Measurements from ENCODE around the gene TMEM134. TPM values are rescaled to one million over a fixed set of nuclear protein-coding genes. Genes with fewer than 3 reads are reported as not detected.
A peak's percentile ranks its signal among the peaks of the same experiment; 100 is the strongest.
"Not testable (repeated sequence)": the region's sequence is repeated elsewhere in the genome, so short reads cannot be mapped to it uniquely, and the experiment has no call there.

Gene TMEM134
- total and polyA plus RNA-seq, 9 of the 15 experiments (the other 6 are each of a cell fraction or from before 2014, with no cell fraction given), result 0.63 to 48.4 (median 10.7) TPM

DNA sequence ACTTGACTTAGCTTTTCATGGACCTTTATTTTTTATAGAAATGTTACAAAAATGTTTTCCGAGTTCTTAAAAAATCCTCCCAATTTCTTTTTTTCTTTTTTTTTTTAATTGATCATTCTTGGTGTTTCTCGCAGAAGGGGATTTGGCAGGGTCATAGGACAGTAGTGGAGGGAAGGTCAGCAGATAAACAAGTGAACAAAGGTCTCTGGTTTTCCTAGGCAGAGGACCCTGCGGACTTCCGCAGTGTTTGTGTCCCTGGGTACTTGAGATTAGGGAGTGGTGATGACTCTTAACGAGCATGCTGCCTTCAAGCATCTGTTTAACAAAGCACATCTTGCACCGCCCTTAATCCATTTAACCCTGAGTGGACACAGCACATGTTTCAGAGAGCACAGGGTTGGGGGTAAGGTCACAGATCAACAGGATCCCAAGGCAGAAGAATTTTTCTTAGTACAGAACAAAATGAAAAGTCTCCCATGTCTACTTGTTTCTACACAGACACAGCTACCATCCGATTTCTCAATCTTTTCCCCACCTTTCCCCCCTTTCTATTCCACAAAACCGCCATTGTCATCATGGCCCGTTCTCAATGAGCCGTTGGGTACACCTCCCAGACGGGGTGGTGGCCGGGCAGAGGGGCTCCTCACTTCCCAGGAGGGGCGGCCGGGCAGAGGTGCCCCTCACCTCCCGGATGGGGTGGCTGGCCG, 8.4 kb upstream of the TMEM134 start:
- FAIRE-seq; intact Hi-C loops (cut with micrococcal nuclease); H3K9ac ChIP-seq (ENCODE audit: insufficient read depth in 1 of 2, low read depth in 2 of 2, low read length in 2 of 2); H3K36me3 ChIP-seq (ENCODE audit: control insufficient read depth, insufficient read depth, low read length); H3K9me3 ChIP-seq (replicated peaks; ENCODE audit: control insufficient read depth, insufficient read depth, low read depth, low read length); H3K27me3 ChIP-seq (ENCODE audit: control insufficient read depth in 2 of 2, insufficient read depth in 2 of 2, low read length in 2 of 2); BruUV-seq (replicated peaks); H4K20me1 ChIP-seq (replicated peaks; ENCODE audit: control insufficient read depth, insufficient read depth, low read length); H3K79me2 ChIP-seq (ENCODE audit: control insufficient read depth, insufficient read depth, low read length); in situ Hi-C loops (cut with MboI); H3K4me2 ChIP-seq (ENCODE audit: insufficient read depth, low read length); DNase-seq (ENCODE audit: extremely low read depth in 1 of 4, low spot score in 3 of 4); H3K4me3 ChIP-seq; H3K9me1 ChIP-seq (ENCODE audit: control insufficient read depth, insufficient read depth, low read length): not testable (repeated sequence)
- ChIA-PET POLR2A (interaction anchor here (0.6 to 1.5 kb wide), 4 partner anchors 9 to 54 kb away, joined by 3 to 4 read pairs (median 4); no protein-coding TSS in a partner anchor), CTCF (ENCODE audit: low intra/inter-chr PET ratio) (interaction anchor here (0.6 kb wide), 1 partner anchor 612 kb away, joined by 3 read pairs; no protein-coding TSS in a partner anchor)
- peaks cover 12 to 32% of the 10 kb centered on the region in 2 experiments; a peak in 4 of 5 replicates for H3K4me1 ChIP-seq (replicated peaks in 1 of 2; ENCODE audit: control insufficient read depth in 2 of 2, insufficient read depth in 2 of 2, low read length in 2 of 2)
- peak overlapping the region; percentile 73 for H2AFZ ChIP-seq (ENCODE audit: low read depth, low read length)
- ATAC-seq, result peak; percentile 65
- 48% methylated on average over 8 of the region's 16 CpGs for WGBS (ENCODE audit: insufficient coverage, low coverage, missing lambda C conversion rate)
- H3K27ac ChIP-seq (ENCODE audit: extremely low read depth, low read depth, low read length), result peak overlapping the region; percentile 76
- TF ChIP-seq ESRRA (IDR thresholded peaks at IDR 0.05; ENCODE audit: borderline replicate concordance, low read depth) (0 out of 2 replicates have a peak, but pooled peaks have one; percentile 48), NCOR1 (IDR thresholded peaks at IDR 0.05) (peak; percentile 57), SMARCA5 (IDR thresholded peaks at IDR 0.05) (0 out of 2 replicates have a peak, but pooled peaks have one; percentile 12), MTA3 (IDR thresholded peaks at IDR 0.05; ENCODE audit: borderline replicate concordance) (0 out of 2 replicates have a peak, but pooled peaks have one; percentile 29), TAL1 (IDR thresholded peaks at IDR 0.05) (peak; percentile 71)
- TF ChIP-seq, protein P1, sequence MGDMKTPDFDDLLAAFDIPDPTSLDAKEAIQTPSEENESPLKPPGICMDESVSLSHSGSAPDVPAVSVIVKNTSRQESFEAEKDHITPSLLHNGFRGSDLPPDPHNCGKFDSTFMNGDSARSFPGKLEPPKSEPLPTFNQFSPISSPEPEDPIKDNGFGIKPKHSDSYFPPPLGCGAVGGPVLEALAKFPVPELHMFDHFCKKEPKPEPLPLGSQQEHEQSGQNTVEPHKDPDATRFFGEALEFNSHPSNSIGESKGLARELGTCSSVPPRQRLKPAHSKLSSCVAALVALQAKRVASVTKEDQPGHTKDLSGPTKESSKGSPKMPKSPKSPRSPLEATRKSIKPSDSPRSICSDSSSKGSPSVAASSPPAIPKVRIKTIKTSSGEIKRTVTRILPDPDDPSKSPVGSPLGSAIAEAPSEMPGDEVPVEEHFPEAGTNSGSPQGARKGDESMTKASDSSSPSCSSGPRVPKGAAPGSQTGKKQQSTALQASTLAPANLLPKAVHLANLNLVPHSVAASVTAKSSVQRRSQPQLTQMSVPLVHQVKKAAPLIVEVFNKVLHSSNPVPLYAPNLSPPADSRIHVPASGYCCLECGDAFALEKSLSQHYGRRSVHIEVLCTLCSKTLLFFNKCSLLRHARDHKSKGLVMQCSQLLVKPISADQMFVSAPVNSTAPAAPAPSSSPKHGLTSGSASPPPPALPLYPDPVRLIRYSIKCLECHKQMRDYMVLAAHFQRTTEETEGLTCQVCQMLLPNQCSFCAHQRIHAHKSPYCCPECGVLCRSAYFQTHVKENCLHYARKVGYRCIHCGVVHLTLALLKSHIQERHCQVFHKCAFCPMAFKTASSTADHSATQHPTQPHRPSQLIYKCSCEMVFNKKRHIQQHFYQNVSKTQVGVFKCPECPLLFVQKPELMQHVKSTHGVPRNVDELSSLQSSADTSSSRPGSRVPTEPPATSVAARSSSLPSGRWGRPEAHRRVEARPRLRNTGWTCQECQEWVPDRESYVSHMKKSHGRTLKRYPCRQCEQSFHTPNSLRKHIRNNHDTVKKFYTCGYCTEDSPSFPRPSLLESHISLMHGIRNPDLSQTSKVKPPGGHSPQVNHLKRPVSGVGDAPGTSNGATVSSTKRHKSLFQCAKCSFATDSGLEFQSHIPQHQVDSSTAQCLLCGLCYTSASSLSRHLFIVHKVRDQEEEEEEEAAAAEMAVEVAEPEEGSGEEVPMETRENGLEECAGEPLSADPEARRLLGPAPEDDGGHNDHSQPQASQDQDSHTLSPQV (IDR thresholded peaks at IDR 0.05), result peak; percentile 67
- TF ChIP-seq, protein P2, sequence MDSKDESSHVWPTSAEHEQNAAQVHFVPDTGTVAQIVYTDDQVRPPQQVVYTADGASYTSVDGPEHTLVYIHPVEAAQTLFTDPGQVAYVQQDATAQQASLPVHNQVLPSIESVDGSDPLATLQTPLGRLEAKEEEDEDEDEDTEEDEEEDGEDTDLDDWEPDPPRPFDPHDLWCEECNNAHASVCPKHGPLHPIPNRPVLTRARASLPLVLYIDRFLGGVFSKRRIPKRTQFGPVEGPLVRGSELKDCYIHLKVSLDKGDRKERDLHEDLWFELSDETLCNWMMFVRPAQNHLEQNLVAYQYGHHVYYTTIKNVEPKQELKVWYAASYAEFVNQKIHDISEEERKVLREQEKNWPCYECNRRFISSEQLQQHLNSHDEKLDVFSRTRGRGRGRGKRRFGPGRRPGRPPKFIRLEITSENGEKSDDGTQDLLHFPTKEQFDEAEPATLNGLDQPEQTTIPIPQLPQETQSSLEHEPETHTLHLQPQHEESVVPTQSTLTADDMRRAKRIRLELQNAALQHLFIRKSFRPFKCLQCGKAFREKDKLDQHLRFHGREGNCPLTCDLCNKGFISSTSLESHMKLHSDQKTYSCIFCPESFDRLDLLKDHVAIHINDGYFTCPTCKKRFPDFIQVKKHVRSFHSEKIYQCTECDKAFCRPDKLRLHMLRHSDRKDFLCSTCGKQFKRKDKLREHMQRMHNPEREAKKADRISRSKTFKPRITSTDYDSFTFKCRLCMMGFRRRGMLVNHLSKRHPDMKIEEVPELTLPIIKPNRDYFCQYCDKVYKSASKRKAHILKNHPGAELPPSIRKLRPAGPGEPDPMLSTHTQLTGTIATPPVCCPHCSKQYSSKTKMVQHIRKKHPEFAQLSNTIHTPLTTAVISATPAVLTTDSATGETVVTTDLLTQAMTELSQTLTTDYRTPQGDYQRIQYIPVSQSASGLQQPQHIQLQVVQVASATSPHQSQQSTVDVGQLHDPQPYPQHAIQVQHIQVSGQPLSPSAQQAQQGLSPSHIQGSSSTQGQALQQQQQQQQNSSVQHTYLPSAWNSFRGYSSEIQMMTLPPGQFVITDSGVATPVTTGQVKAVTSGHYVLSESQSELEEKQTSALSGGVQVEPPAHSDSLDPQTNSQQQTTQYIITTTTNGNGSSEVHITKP (IDR thresholded peaks at IDR 0.05; ENCODE audit: partially characterized antibody), result peak; percentile 52
- TF ChIP-seq, protein P3, sequence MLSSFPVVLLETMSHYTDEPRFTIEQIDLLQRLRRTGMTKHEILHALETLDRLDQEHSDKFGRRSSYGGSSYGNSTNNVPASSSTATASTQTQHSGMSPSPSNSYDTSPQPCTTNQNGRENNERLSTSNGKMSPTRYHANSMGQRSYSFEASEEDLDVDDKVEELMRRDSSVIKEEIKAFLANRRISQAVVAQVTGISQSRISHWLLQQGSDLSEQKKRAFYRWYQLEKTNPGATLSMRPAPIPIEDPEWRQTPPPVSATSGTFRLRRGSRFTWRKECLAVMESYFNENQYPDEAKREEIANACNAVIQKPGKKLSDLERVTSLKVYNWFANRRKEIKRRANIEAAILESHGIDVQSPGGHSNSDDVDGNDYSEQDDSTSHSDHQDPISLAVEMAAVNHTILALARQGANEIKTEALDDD (IDR thresholded peaks at IDR 0.05), result peak; percentile 47; the same call in 1 of the 2 replicates
- TF ChIP-seq, protein P4, sequence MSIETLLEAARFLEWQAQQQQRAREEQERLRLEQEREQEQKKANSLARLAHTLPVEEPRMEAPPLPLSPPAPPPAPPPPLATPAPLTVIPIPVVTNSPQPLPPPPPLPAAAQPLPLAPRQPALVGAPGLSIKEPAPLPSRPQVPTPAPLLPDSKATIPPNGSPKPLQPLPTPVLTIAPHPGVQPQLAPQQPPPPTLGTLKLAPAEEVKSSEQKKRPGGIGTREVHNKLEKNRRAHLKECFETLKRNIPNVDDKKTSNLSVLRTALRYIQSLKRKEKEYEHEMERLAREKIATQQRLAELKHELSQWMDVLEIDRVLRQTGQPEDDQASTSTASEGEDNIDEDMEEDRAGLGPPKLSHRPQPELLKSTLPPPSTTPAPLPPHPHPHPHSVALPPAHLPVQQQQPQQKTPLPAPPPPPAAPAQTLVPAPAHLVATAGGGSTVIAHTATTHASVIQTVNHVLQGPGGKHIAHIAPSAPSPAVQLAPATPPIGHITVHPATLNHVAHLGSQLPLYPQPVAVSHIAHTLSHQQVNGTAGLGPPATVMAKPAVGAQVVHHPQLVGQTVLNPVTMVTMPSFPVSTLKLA (conservative IDR thresholded peaks at IDR 0.05), result peak; percentile 71 to 78

Data from K562 (cell line).